ENCODE measurements around the gene STIP1.

Gene STIP1

GRCh38 chr11:64198511-64198910, 12.5 kb downstream of the STIP1 start:
- no peak for DNase-seq (ENCODE audit: low spot score)

- no peak for DNase-seq (ENCODE audit: low spot score)
Observed at GRCh38 chr11:64201543-64201942, 15.6 kb downstream of the STIP1 start.

GRCh38 chr11:64202992-64203391, 17.0 kb downstream of the STIP1 start:
- DNase-seq (ENCODE audit: low spot score): no peak

- no peak for DNase-seq (ENCODE audit: low spot score)
Observed at GRCh38 chr11:64203421-64204079, 17.6 kb downstream of the STIP1 start.

- no peak for DNase-seq (ENCODE audit: low spot score)
Observed at GRCh38 chr11:64204080-64204440, 18.1 kb downstream of the STIP1 start.

- peak; percentile 90 for DNase-seq (ENCODE audit: low spot score)
Observed at GRCh38 chr11:64204464-64204989, 18.6 kb downstream of the STIP1 start.

GRCh38 chr11:64206457-64207255, 20.7 kb downstream of the STIP1 start, which contains the start of gene FERMT3:
FERMT3 (plus strand) TSS chr11:64206721; CDS start chr11:64207365, 644 bp downstream.
- no peak for DNase-seq (ENCODE audit: low spot score)

- DNase-seq (ENCODE audit: low spot score): peak; percentile 76
Observed at GRCh38 chr11:64207256-64208085, 21.5 kb downstream of the STIP1 start.

GRCh38 chr11:64208086-64208795, 22.3 kb downstream of the STIP1 start:
- no peak for DNase-seq (ENCODE audit: low spot score)

- no peak for DNase-seq (ENCODE audit: low spot score)
Observed at GRCh38 chr11:64208796-64209562, 23.0 kb downstream of the STIP1 start.

- DNase-seq (ENCODE audit: low spot score): no peak
Observed at GRCh38 chr11:64209563-64209843, 23.5 kb downstream of the STIP1 start.

GRCh38 chr11:64210301-64211020, 24.5 kb downstream of the STIP1 start:
- DNase-seq (ENCODE audit: low spot score): no peak

- DNase-seq (ENCODE audit: low spot score): no peak
Observed at GRCh38 chr11:64211181-64211872, 25.4 kb downstream of the STIP1 start.

GRCh38 chr11:64216879-64217278, 30.9 kb downstream of the STIP1 start:
- no peak for DNase-seq (ENCODE audit: low spot score)

GRCh38 chr11:64218628-64219353, 32.8 kb downstream of the STIP1 start:
- no peak for DNase-seq (ENCODE audit: low spot score)

- DNase-seq (ENCODE audit: low spot score): no peak
Observed at GRCh38 chr11:64219354-64219684, 33.3 kb downstream of the STIP1 start.

- no peak for DNase-seq (ENCODE audit: low spot score)
Observed at GRCh38 chr11:64219755-64220154, 33.8 kb downstream of the STIP1 start.

- DNase-seq (ENCODE audit: low spot score): no peak
Observed at GRCh38 chr11:64220271-64220670, 34.3 kb downstream of the STIP1 start.

- DNase-seq (ENCODE audit: low spot score): no peak
Observed at GRCh38 chr11:64220798-64221197, 34.8 kb downstream of the STIP1 start.
